Astrocyte (in vitro differentiated cells and primary cell): ENCODE measurements around the gene FAM98C. TPM values are rescaled to one million over a fixed set of nuclear protein-coding genes. Genes with fewer than 3 reads are reported as not detected.

Experiments used
- DNase-seq: peaks from one replicate; pipeline ENCODE4 v3.0.0-alpha.2; 2010; ENCODE audit warnings: low read depth
- FAIRE-seq: peaks from 2 replicates; lab custom pipeline; 2011; peaks lifted over from hg19 to GRCh38; lab: Jason Lieb, UNC
- H2AFZ ChIP-seq: 2 replicates; pipeline ENCODE4 v1.6.0; 2012; ENCODE audit warnings: low read depth, low read length, inconsistent platforms
- H3K27ac ChIP-seq: 2 replicates; pipeline ENCODE4 v1.5.1; 2011; ENCODE audit warnings: low read depth, low read length, inconsistent platforms
- H3K27me3 ChIP-seq: 2 replicates; pipeline ENCODE4 v1.6.0; 2011; ENCODE audit warnings: low read length, inconsistent platforms; ENCODE audit not compliant: insufficient read depth
- H3K36me3 ChIP-seq: 2 replicates; pipeline ENCODE4 v1.5.1; 2011; ENCODE audit warnings: low read length, inconsistent platforms; ENCODE audit not compliant: insufficient read depth
- H3K4me1 ChIP-seq: 2 replicates; pipeline ENCODE4 v1.5.1; 2011; ENCODE audit warnings: low read length, inconsistent platforms; ENCODE audit not compliant: insufficient read depth
- H3K4me2 ChIP-seq: 2 replicates; pipeline ENCODE4 v1.6.0; 2012; ENCODE audit warnings: low read length, inconsistent platforms
- H3K4me3 ChIP-seq: 2 replicates; pipeline ENCODE4 v1.5.1; 2011; ENCODE audit warnings: low read depth, mild to moderate bottlenecking, low read length, inconsistent platforms; ENCODE audit not compliant: insufficient read depth
- H3K79me2 ChIP-seq: 2 replicates; pipeline ENCODE4 v1.6.0; 2012; ENCODE audit warnings: mild to moderate bottlenecking, low read length, inconsistent platforms; ENCODE audit not compliant: insufficient read depth
- H3K9ac ChIP-seq: 2 replicates; pipeline ENCODE4 v1.6.0; 2012; ENCODE audit warnings: mild to moderate bottlenecking, low read length, inconsistent platforms
- H3K9me3 ChIP-seq: 2 replicates; pipeline ENCODE4 v1.5.1; 2012; ENCODE audit warnings: low read depth, mild to moderate bottlenecking, low read length, inconsistent platforms; ENCODE audit not compliant: insufficient read depth
- H4K20me1 ChIP-seq: 2 replicates; pipeline ENCODE4 v1.6.0; 2012; ENCODE audit warnings: low read length, inconsistent platforms; ENCODE audit not compliant: insufficient read depth
- H3K27ac Mint-ChIP-seq: one replicate; pipeline ENCODE4 v1.8.0; 2021; ENCODE audit warnings: mild to moderate bottlenecking, mixed read lengths; ENCODE audit not compliant: unreplicated experiment
- H3K27me3 Mint-ChIP-seq: one replicate; pipeline ENCODE4 v1.8.0; 2021; ENCODE audit warnings: low read depth, mixed read lengths; ENCODE audit not compliant: unreplicated experiment
- H3K36me3 Mint-ChIP-seq: one replicate; pipeline ENCODE4 v1.8.0; 2021; ENCODE audit warnings: low read depth, mixed read lengths; ENCODE audit not compliant: unreplicated experiment
- H3K4me1 Mint-ChIP-seq: one replicate; pipeline ENCODE4 v1.8.0; 2021; ENCODE audit warnings: low read depth, mixed read lengths; ENCODE audit not compliant: unreplicated experiment
- H3K4me3 Mint-ChIP-seq: one replicate; pipeline ENCODE4 v1.8.0; 2021; ENCODE audit warnings: mild to moderate bottlenecking, moderate library complexity, mixed read lengths; ENCODE audit not compliant: unreplicated experiment
- H3K9me3 Mint-ChIP-seq: one replicate; pipeline ENCODE4 v1.8.0; 2021; ENCODE audit warnings: mild to moderate bottlenecking, mixed read lengths; ENCODE audit not compliant: unreplicated experiment
- CTCF ChIP-seq: IDR thresholded peaks from 2 replicates; pipeline ENCODE4 v1.5.1; 2011; ENCODE audit warnings: low read depth, mild to moderate bottlenecking, inconsistent platforms, low read length, moderate library complexity; ENCODE audit not compliant: insufficient read depth
- EZH2 ChIP-seq: IDR thresholded peaks from 2 replicates; pipeline ENCODE4 v1.6.1; 2012; ENCODE audit warnings: mild to moderate bottlenecking, low read length, inconsistent platforms; ENCODE audit not compliant: insufficient read depth
- total RNA-seq: library from RNA; stranded (reverse); gene quantifications from 2 replicates; pipeline ENCODE4 v1.2.1, GENCODE V29; 2021

FAM98C gene
- total RNA-seq, 1 donor from 2014 or later, result 15.0 TPM

GRCh38 chr19:38412961-38413360 is 10.1 kb downstream of the FAM98C start:
- Histone ChIP-seq H3K9me3 (no peaks in the 10 kb centered on the region), H3K36me3 (no peaks in the 10 kb centered on the region), H3K79me2 (no peaks in the 10 kb centered on the region), H3K4me2 (no peak overlapping the region), H3K27me3 (peaks cover 5% of the 10 kb centered on the region), H3K4me1 (no peaks in the 10 kb centered on the region), H3K4me3 (no peak overlapping the region), H3K27ac (no peak overlapping the region), H3K9ac (no peak overlapping the region), H4K20me1 (no peaks in the 10 kb centered on the region), H2AFZ (no peak overlapping the region)
- H3K4me3 Mint-ChIP-seq, result no peak overlapping the region
- DNase-seq (no peak), FAIRE-seq (no peak)
- H3K27me3 Mint-ChIP-seq, result peaks cover 24% of the 10 kb centered on the region
- peaks cover 8% of the 10 kb centered on the region for H3K36me3 Mint-ChIP-seq
- peaks cover 3% of the 10 kb centered on the region for H3K4me1 Mint-ChIP-seq
- TF ChIP-seq EZH2 (no peak), CTCF (no peak)
- peaks cover 6% of the 10 kb centered on the region for H3K9me3 Mint-ChIP-seq
- no peak overlapping the region for H3K27ac Mint-ChIP-seq

- FAIRE-seq, result no peak
- Histone ChIP-seq H3K9ac (no peak overlapping the region), H3K4me1 (no peaks in the 10 kb centered on the region)
Measured at GRCh38 chr19:38413416-38413815, 10.5 kb downstream of the FAM98C start.

More at GRCh38 chr19:38413416-38413815, 10.5 kb downstream of the FAM98C start:
- Histone ChIP-seq H3K36me3 (no peaks in the 10 kb centered on the region), H3K4me3 (no peak overlapping the region), H3K27me3 (peaks cover 8% of the 10 kb centered on the region), H3K9me3 (no peaks in the 10 kb centered on the region), H3K27ac (no peak overlapping the region), H4K20me1 (no peaks in the 10 kb centered on the region), H2AFZ (no peak overlapping the region), H3K79me2 (no peaks in the 10 kb centered on the region), H3K4me2 (no peak overlapping the region)
- H3K27me3 Mint-ChIP-seq, result peaks cover 26% of the 10 kb centered on the region
- H3K4me3 Mint-ChIP-seq, result no peak overlapping the region
- H3K9me3 Mint-ChIP-seq, result peaks cover 6% of the 10 kb centered on the region
- TF ChIP-seq CTCF (no peak), EZH2 (no peak)
- no peak overlapping the region for H3K27ac Mint-ChIP-seq
- peaks cover 8% of the 10 kb centered on the region for H3K36me3 Mint-ChIP-seq
- no peak for DNase-seq
- peaks cover 3% of the 10 kb centered on the region for H3K4me1 Mint-ChIP-seq
